Activated T-helper 2 cell treated with anti-CD3 and anti-CD28 coated beads, Interferon-gamma antibody, Interleukin-2, Interleukin-4, amounts not matched to agents 10 μg/mL and 5 μg/mL and 100 μg/mL, durations not matched to agents 14 hours and 24 hours and 36 hours (primary cell): ENCODE results near the gene ATXN7L1. TPM values are rescaled to one million over a fixed set of nuclear protein-coding genes. Genes with fewer than 3 reads are reported as not detected.
"Not testable (repeated sequence)": the region's sequence is repeated elsewhere in the genome, so short reads cannot be mapped to it uniquely, and the experiment has no call there.

Source experiments
- DNase-seq: peaks from one replicate; pipeline ENCODE4 v3.0.0; 2021; ENCODE audit warnings: low spot score
- H3K27ac Mint-ChIP-seq: one replicate; pipeline ENCODE4 v1.8.0; 2021; ENCODE audit warnings: mixed read lengths
- H3K27me3 Mint-ChIP-seq: one replicate; pipeline ENCODE4 v1.8.0; 2021; ENCODE audit warnings: low read depth, mixed read lengths
- H3K36me3 Mint-ChIP-seq: one replicate; pipeline ENCODE4 v1.8.0; 2021; ENCODE audit warnings: low read depth, mixed read lengths
- H3K4me1 Mint-ChIP-seq: one replicate; pipeline ENCODE4 v1.8.0; 2021; ENCODE audit warnings: low read depth, mixed read lengths
- H3K4me3 Mint-ChIP-seq: one replicate; pipeline ENCODE4 v1.8.0; 2021; ENCODE audit warnings: low read depth, mild to moderate bottlenecking, moderate library complexity, mixed read lengths
- H3K9me3 Mint-ChIP-seq: one replicate; pipeline ENCODE4 v1.8.0; 2021; ENCODE audit warnings: mixed read lengths
- intact Hi-C: fragments of 100-400 bp; cut with micrococcal nuclease; formaldehyde crosslinking; loops from one replicate; pipeline ENCODE4 v1.15.1; 2023
- total RNA-seq: library from RNA; stranded (reverse); gene quantifications from 2 replicates; pipeline ENCODE4 v1.2.3, GENCODE V29; 2022

ATXN7L1 gene
- total RNA-seq, 1 donor from 2014 or later: 12.4 TPM

DNA sequence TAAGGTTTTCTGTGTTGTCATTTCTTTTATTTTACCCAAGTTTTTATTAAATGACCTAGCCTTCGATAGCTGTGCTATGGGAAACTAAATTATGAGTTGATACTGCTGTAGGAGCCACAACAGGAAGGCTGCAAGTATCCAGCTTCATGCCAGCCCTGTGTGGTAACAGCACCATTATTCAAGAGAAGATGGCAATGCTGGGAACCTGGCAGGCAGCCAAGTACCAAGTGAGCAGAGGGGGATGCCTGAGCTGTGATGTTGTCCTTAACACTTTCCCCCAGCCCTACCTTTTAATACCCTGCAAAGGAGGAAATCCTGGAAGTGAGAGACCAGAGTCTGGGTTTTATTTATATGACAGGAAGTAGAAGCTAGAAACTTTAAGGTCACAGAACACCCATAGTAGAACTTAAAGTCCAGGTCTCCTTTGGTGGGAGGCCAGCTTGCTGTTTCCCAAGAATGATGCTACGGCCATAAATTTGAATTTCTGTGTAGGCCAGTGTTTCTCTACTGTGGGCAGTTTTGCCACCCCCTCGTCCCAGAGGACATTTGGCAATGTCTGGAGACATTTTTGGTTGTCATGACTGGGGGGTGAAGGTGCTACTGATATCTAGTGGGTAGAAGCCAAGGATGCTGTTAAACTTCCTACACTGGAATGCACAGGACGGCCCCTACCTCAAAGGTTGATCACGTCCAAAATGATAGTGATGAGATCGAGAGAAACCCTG is 9.2 kb upstream of the ATXN7L1 start:
- Mint-ChIP-seq H3K27ac (no peak overlapping the region), H3K36me3 (no peaks in the 10 kb centered on the region), H3K9me3 (no peaks in the 10 kb centered on the region), H3K4me3 (no peak overlapping the region), H3K27me3 (peaks cover 6% of the 10 kb centered on the region), H3K4me1 (peaks cover 10% of the 10 kb centered on the region)
- intact Hi-C loops: no loop called here
- no peak for DNase-seq

- H3K27ac Mint-ChIP-seq, H3K4me3 Mint-ChIP-seq, DNase-seq, H3K36me3 Mint-ChIP-seq, intact Hi-C loops, H3K9me3 Mint-ChIP-seq: not testable (repeated sequence)
- peaks cover 15% of the 10 kb centered on the region for H3K27me3 Mint-ChIP-seq
- H3K4me1 Mint-ChIP-seq: peaks cover 18% of the 10 kb centered on the region
These were observed 6.8 kb upstream of the ATXN7L1 start for GRCh38 chr7:105883179-105883578.

- Mint-ChIP-seq H3K4me3 (no peak overlapping the region), H3K27ac (no peak overlapping the region)
- intact Hi-C loops: no loop called here
These were observed 5.0 kb upstream of the ATXN7L1 start for GRCh38 chr7:105881439-105881838.

GRCh38 chr7:105880571-105881330 is 4.4 kb upstream of the ATXN7L1 start:
- no peak for DNase-seq
- intact Hi-C loops: no loop called here
- peaks cover 18% of the 10 kb centered on the region for H3K27me3 Mint-ChIP-seq
- H3K36me3 Mint-ChIP-seq: no peaks in the 10 kb centered on the region
- H3K4me3 Mint-ChIP-seq: no peak overlapping the region
- H3K4me1 Mint-ChIP-seq: peaks cover 27% of the 10 kb centered on the region
- no peaks in the 10 kb centered on the region for H3K9me3 Mint-ChIP-seq
- no peak overlapping the region for H3K27ac Mint-ChIP-seq

More at GRCh38 chr7:105881439-105881838, 5.0 kb upstream of the ATXN7L1 start:
- Mint-ChIP-seq H3K9me3 (no peaks in the 10 kb centered on the region), H3K36me3 (no peaks in the 10 kb centered on the region), H3K27me3 (peaks cover 18% of the 10 kb centered on the region), H3K4me1 (peaks cover 24% of the 10 kb centered on the region)
- no peak for DNase-seq

GRCh38 chr7:105879782-105880181 is 3.4 kb upstream of the ATXN7L1 start:
- DNase-seq: no peak
- no peaks in the 10 kb centered on the region for H3K36me3 Mint-ChIP-seq
- H3K4me3 Mint-ChIP-seq: no peak overlapping the region
- no peaks in the 10 kb centered on the region for H3K9me3 Mint-ChIP-seq
- intact Hi-C loops: loop anchor here (5.0 to 10.0 kb wide), 3 partner anchors 45 to 202 kb away; no protein-coding TSS in a partner anchor
- H3K4me1 Mint-ChIP-seq: peaks cover 36% of the 10 kb centered on the region
- peaks cover 18% of the 10 kb centered on the region for H3K27me3 Mint-ChIP-seq
- H3K27ac Mint-ChIP-seq: no peak overlapping the region

GRCh38 chr7:105878746-105879605 is 2.6 kb upstream of the ATXN7L1 start:
- Mint-ChIP-seq H3K27ac (no peak overlapping the region), H3K9me3 (no peaks in the 10 kb centered on the region), H3K36me3 (no peaks in the 10 kb centered on the region), H3K4me3 (no peak overlapping the region), H3K4me1 (peaks cover 43% of the 10 kb centered on the region), H3K27me3 (peaks cover 18% of the 10 kb centered on the region)
- DNase-seq: no peak
- intact Hi-C loops: loop anchor here (5.0 to 10.0 kb wide), 3 partner anchors 46 to 202 kb away; no protein-coding TSS in a partner anchor

DNA sequence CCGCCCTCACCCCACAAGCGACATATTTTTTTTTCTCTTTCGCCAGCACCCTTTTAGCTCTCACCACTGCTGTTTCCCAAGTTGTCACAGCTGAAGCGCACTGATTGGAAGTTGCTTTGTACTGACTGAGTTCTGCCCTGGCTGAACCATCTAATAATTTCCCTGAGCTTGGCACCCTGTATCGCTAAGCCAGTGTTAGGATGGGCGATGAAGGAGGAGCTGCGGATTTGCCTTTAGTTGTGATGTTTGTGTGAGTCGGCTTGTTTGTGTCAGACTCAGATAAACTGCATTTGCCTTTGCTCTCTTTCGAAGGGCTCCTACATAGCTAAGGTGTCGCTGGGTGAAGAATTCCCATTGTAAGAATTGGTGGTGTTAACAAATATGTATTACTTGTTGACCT is 1.3 kb upstream of the ATXN7L1 start:
- peak overlapping the region; percentile 75 for H3K4me3 Mint-ChIP-seq
- no peak overlapping the region for H3K27ac Mint-ChIP-seq
- DNase-seq: no peak
- intact Hi-C loops: loop anchor here (5.0 to 10.0 kb wide), 3 partner anchors 47 to 200 kb away; no protein-coding TSS in a partner anchor
- H3K27me3 Mint-ChIP-seq: peaks cover 18% of the 10 kb centered on the region
- H3K4me1 Mint-ChIP-seq: peaks cover 43% of the 10 kb centered on the region
- no peaks in the 10 kb centered on the region for H3K9me3 Mint-ChIP-seq
- no peaks in the 10 kb centered on the region for H3K36me3 Mint-ChIP-seq

DNA sequence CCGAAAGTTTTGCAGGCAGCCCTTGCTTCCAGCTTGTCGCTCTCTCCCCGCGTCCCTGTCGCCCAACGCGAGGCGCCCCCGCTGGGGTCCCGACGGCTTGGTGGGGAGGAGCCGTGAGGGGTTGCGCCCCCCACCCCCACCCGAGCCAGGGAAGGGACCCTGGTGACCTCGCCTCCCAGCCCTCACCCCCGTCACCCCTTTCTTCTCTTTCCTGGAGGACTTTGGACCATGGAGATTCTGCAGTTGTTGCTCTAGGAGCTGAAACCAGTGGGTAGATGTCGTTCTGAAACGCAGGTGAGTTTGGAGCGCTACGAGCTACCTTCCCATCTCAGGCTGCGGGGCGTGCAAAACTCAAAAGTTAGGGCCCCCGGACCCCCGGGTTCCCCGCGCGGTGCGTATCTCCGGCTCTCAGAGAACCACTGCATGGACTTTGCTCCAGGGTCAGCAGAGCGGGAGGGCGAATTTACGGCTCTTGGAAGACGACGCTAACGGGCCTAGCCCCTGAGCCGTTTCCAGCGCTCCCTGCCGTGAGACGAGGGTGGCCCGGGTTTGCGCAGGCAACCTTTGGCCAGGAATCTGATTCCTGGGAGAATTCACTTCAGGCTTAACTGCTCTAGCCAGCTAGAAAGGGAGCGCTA is 684 bp upstream of the ATXN7L1 start:
- DNase-seq: no peak
- Mint-ChIP-seq H3K27ac (no peak overlapping the region), H3K4me1 (peaks cover 45% of the 10 kb centered on the region)

GRCh38 chr7:105875505-105875904 is 894 bp downstream of the ATXN7L1 start:
- intact Hi-C loops: loop anchor here (2.0 to 10.0 kb wide), 4 partner anchors 49 to 198 kb away; no protein-coding TSS in a partner anchor
- H3K27ac Mint-ChIP-seq: peak overlapping the region; percentile 87
- no peaks in the 10 kb centered on the region for H3K9me3 Mint-ChIP-seq
- H3K4me3 Mint-ChIP-seq: peak overlapping the region; percentile 93
- peaks cover 45% of the 10 kb centered on the region for H3K4me1 Mint-ChIP-seq
- H3K36me3 Mint-ChIP-seq: peaks cover 4% of the 10 kb centered on the region
- H3K27me3 Mint-ChIP-seq: peaks cover 17% of the 10 kb centered on the region
- DNase-seq: no peak

More for the DNA sequence above, 684 bp upstream of the ATXN7L1 start:
- H3K36me3 Mint-ChIP-seq: peaks cover 4% of the 10 kb centered on the region
- no peaks in the 10 kb centered on the region for H3K9me3 Mint-ChIP-seq
- H3K4me3 Mint-ChIP-seq: peak overlapping the region; percentile 75
- H3K27me3 Mint-ChIP-seq: peaks cover 18% of the 10 kb centered on the region
- intact Hi-C loops: loop anchor here (5.0 to 10.0 kb wide), 3 partner anchors 48 to 200 kb away; no protein-coding TSS in a partner anchor

DNA sequence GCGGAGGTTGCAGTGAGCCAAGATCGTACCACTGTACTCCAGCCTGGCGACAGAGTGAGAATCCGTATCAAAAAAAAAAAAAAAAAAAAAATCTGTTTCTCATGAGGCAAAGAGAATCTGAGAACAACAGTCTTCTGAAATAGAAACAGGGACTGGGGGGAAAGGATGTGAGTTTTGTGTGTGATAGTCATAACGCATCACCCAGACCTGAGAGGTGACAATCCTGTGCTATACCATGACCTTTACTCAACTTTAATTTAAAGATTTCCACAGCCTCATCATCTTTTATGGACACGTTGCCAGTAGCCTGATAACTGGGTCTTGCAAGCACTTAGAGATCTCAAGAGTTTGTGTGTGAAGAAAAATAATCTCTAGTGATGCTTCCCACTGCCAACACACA is 2.3 kb downstream of the ATXN7L1 start:
- peaks cover 38% of the 10 kb centered on the region for H3K4me1 Mint-ChIP-seq
- H3K27ac Mint-ChIP-seq: no peak overlapping the region
- H3K4me3 Mint-ChIP-seq: no peak overlapping the region
- H3K27me3 Mint-ChIP-seq: peaks cover 14% of the 10 kb centered on the region
- no peak for DNase-seq
- H3K36me3 Mint-ChIP-seq: peaks cover 4% of the 10 kb centered on the region
- no peaks in the 10 kb centered on the region for H3K9me3 Mint-ChIP-seq
- intact Hi-C loops: loop anchor here (1.0 to 10.0 kb wide), 4 partner anchors 25 to 149 kb away; no protein-coding TSS in a partner anchor

- peaks cover 4% of the 10 kb centered on the region for H3K36me3 Mint-ChIP-seq
- no peak overlapping the region for H3K4me3 Mint-ChIP-seq
- H3K9me3 Mint-ChIP-seq: no peaks in the 10 kb centered on the region
- H3K4me1 Mint-ChIP-seq: peaks cover 24% of the 10 kb centered on the region
- DNase-seq: no peak
- H3K27ac Mint-ChIP-seq: no peak overlapping the region
- peaks cover under 1% of the 10 kb centered on the region for H3K27me3 Mint-ChIP-seq
- intact Hi-C loops: loop anchor here (10.0 kb wide), 1 partner anchor 52 kb away; no protein-coding TSS in a partner anchor
These were observed 3.9 kb downstream of the ATXN7L1 start for GRCh38 chr7:105872491-105872890.

GRCh38 chr7:105871142-105871541 is 5.3 kb downstream of the ATXN7L1 start:
- peaks cover 22% of the 10 kb centered on the region for H3K4me1 Mint-ChIP-seq
- intact Hi-C loops: loop anchor here (10.0 kb wide), 1 partner anchor 54 kb away; no protein-coding TSS in a partner anchor
- no peak overlapping the region for H3K27ac Mint-ChIP-seq
- no peak overlapping the region for H3K4me3 Mint-ChIP-seq
- H3K9me3 Mint-ChIP-seq: no peaks in the 10 kb centered on the region
- no peak for DNase-seq
- H3K27me3 Mint-ChIP-seq: no peaks in the 10 kb centered on the region
- H3K36me3 Mint-ChIP-seq: peaks cover 4% of the 10 kb centered on the region
